ENCODE measurements around the gene DEF6.
A peak's percentile ranks its signal among the peaks of the same experiment; 100 is the strongest.

DEF6 gene

GRCh38 chr6:35343092-35343834, 45.6 kb downstream of the DEF6 start:
- Mint-ChIP-seq H3K9me3 (peaks cover 10% of the 10 kb centered on the region), H3K4me1 (peaks cover 41% of the 10 kb centered on the region), H3K27me3 (ENCODE audit: low read depth, poor library complexity) (no peaks in the 10 kb centered on the region), H3K27ac (peak overlapping the region; percentile 2), H3K4me3 (peak overlapping the region; percentile 97), H3K36me3 (ENCODE audit: low read depth) (peaks cover 21% of the 10 kb centered on the region)
- DNase-seq = no peak
- no peak for TF ChIP-seq CTCF (IDR thresholded peaks at IDR 0.05)

- no peak for DNase-seq
- H3K4me3 Mint-ChIP-seq = peak overlapping the region; percentile 97
- no peaks in the 10 kb centered on the region for H3K27me3 Mint-ChIP-seq (ENCODE audit: low read depth, poor library complexity)
- TF ChIP-seq CTCF (IDR thresholded peaks at IDR 0.05) = no peak
- peaks cover 28% of the 10 kb centered on the region for H3K36me3 Mint-ChIP-seq (ENCODE audit: low read depth)
- peaks cover 8% of the 10 kb centered on the region for H3K9me3 Mint-ChIP-seq
- H3K4me1 Mint-ChIP-seq = peaks cover 46% of the 10 kb centered on the region
- no peak overlapping the region for H3K27ac Mint-ChIP-seq
These were observed 46.4 kb downstream of the DEF6 start for GRCh38 chr6:35343835-35344550.

GRCh38 chr6:35351422-35351821, 53.8 kb downstream of the DEF6 start:
- Mint-ChIP-seq H3K4me3 (no peak overlapping the region), H3K27me3 (ENCODE audit: low read depth, poor library complexity) (no peaks in the 10 kb centered on the region), H3K27ac (peak overlapping the region; percentile 80), H3K36me3 (ENCODE audit: low read depth) (peaks cover 83% of the 10 kb centered on the region), H3K4me1 (peaks cover 15% of the 10 kb centered on the region), H3K9me3 (no peaks in the 10 kb centered on the region)
- no peak for DNase-seq
- no peak for TF ChIP-seq CTCF (IDR thresholded peaks at IDR 0.05)

- Mint-ChIP-seq H3K36me3 (ENCODE audit: low read depth) (peaks cover 83% of the 10 kb centered on the region), H3K4me1 (peaks cover 19% of the 10 kb centered on the region), H3K9me3 (no peaks in the 10 kb centered on the region), H3K4me3 (no peak overlapping the region), H3K27me3 (ENCODE audit: low read depth, poor library complexity) (no peaks in the 10 kb centered on the region), H3K27ac (no peak overlapping the region)
- no peak for DNase-seq
- TF ChIP-seq CTCF (IDR thresholded peaks at IDR 0.05) = no peak
These were observed 55.1 kb downstream of the DEF6 start for GRCh38 chr6:35352735-35353134.

- DNase-seq = no peak
- no peaks in the 10 kb centered on the region for H3K9me3 Mint-ChIP-seq
- no peak for TF ChIP-seq CTCF (IDR thresholded peaks at IDR 0.05)
- H3K4me3 Mint-ChIP-seq = no peak overlapping the region
- H3K27ac Mint-ChIP-seq = peak overlapping the region; percentile 13
- peaks cover 67% of the 10 kb centered on the region for H3K36me3 Mint-ChIP-seq (ENCODE audit: low read depth)
- no peaks in the 10 kb centered on the region for H3K27me3 Mint-ChIP-seq (ENCODE audit: low read depth, poor library complexity)
- H3K4me1 Mint-ChIP-seq = peaks cover 29% of the 10 kb centered on the region
These were observed 56.9 kb downstream of the DEF6 start for GRCh38 chr6:35354361-35355135.
